H9 (cell line): ENCODE measurements around the gene ACTN3. TPM values are rescaled to one million over a fixed set of nuclear protein-coding genes. Genes with fewer than 3 reads are reported as not detected.

Experiments used
- DNase-seq: peaks from one replicate; pipeline ENCODE4 v3.0.0-alpha.2; 2017
- H2AFZ ChIP-seq: one replicate; pipeline ENCODE4 v1.6.1; 2013; ENCODE audit warnings: mild to moderate bottlenecking, low read length, control low read depth, moderate library complexity
- H2AK5ac ChIP-seq: 2 replicates; pipeline ENCODE4 v1.6.1; 2013; ENCODE audit warnings: low read length, control low read depth, mixed read lengths; ENCODE audit not compliant: insufficient read length
- H2BK120ac ChIP-seq: one replicate; pipeline ENCODE4 v1.6.1; 2013; ENCODE audit warnings: low read depth, mild to moderate bottlenecking, low read length, control low read depth, inconsistent platforms; ENCODE audit not compliant: poor library complexity, severe bottlenecking
- H2BK12ac ChIP-seq: 2 replicates; pipeline ENCODE4 v1.6.1; 2013; ENCODE audit warnings: low read length, control low read depth, mixed read lengths, low read depth; ENCODE audit not compliant: insufficient read length
- H2BK15ac ChIP-seq: 2 replicates; pipeline ENCODE4 v1.6.1; 2013; ENCODE audit warnings: low read depth, low read length, control low read depth
- H2BK20ac ChIP-seq: one replicate; pipeline ENCODE4 v1.6.1; 2013; ENCODE audit warnings: low read depth, mild to moderate bottlenecking, low read length, control low read depth, inconsistent platforms; ENCODE audit not compliant: poor library complexity, severe bottlenecking
- H2BK5ac ChIP-seq: 2 replicates; pipeline ENCODE4 v1.6.1; 2013; ENCODE audit warnings: low read length, control low read depth, mixed read lengths; ENCODE audit not compliant: insufficient read length
- H3K14ac ChIP-seq: 2 replicates; pipeline ENCODE4 v1.6.1; 2013; ENCODE audit warnings: low read length, control low read depth; ENCODE audit not compliant: insufficient read depth
- H3K18ac ChIP-seq: 2 replicates; pipeline ENCODE4 v1.6.1; 2013; ENCODE audit warnings: low read depth, mild to moderate bottlenecking, mixed read lengths, low read length, control low read depth; ENCODE audit not compliant: insufficient read length
- H3K23ac ChIP-seq: 2 replicates; pipeline ENCODE4 v1.6.1; 2013; ENCODE audit warnings: low read length, control low read depth, mixed read lengths, low read depth; ENCODE audit not compliant: insufficient read length
- H3K23me2 ChIP-seq: 2 replicates; pipeline ENCODE4 v1.6.1; 2013; ENCODE audit warnings: low read depth, mild to moderate bottlenecking, mixed read lengths, low read length, control low read depth; ENCODE audit not compliant: insufficient read length, poor library complexity, severe bottlenecking
- H3K27ac ChIP-seq: 2 replicates; pipeline ENCODE4 v1.5.1; 2013; ENCODE audit warnings: low read length, control low read depth, mixed read lengths, low read depth; ENCODE audit not compliant: insufficient read length
- H3K27me3 ChIP-seq: 2 replicates; pipeline ENCODE4 v1.6.1; 2013; ENCODE audit warnings: low read length, control low read depth, inconsistent platforms; ENCODE audit not compliant: insufficient read depth
- H3K4ac ChIP-seq: 2 replicates; pipeline ENCODE4 v1.6.1; 2013; ENCODE audit warnings: low read depth, mild to moderate bottlenecking, control low read depth, inconsistent platforms, low read length, moderate library complexity
- H3K4me1 ChIP-seq: 2 replicates; pipeline ENCODE4 v1.6.1; 2013; ENCODE audit warnings: low read length, control low read depth, inconsistent platforms; ENCODE audit not compliant: insufficient read depth
- H3K4me2 ChIP-seq: 2 replicates; pipeline ENCODE4 v1.6.1; 2013; ENCODE audit warnings: low read length, control low read depth, mixed read lengths; ENCODE audit not compliant: insufficient read length, insufficient read depth
- H3K56ac ChIP-seq: 2 replicates; pipeline ENCODE4 v1.6.1; 2013; ENCODE audit warnings: low read depth, mild to moderate bottlenecking, mixed read lengths, low read length, control low read depth; ENCODE audit not compliant: insufficient read length
- H3K79me1 ChIP-seq: 2 replicates; pipeline ENCODE4 v1.6.1; 2013; ENCODE audit warnings: low read depth, mild to moderate bottlenecking, moderate library complexity, low read length, control low read depth, inconsistent platforms; ENCODE audit not compliant: insufficient read depth, poor library complexity, severe bottlenecking
- H3K79me2 ChIP-seq: 2 replicates; pipeline ENCODE4 v1.6.1; 2013; ENCODE audit warnings: low read length, control low read depth, inconsistent platforms; ENCODE audit not compliant: insufficient read depth
- H3K9ac ChIP-seq: 2 replicates; pipeline ENCODE4 v1.6.1; 2013; ENCODE audit warnings: low read length, control low read depth, mixed read lengths; ENCODE audit not compliant: insufficient read length; ENCODE audit errors: extremely low read depth
- H3K9me3 ChIP-seq: one replicate; pipeline ENCODE4 v1.6.1; 2013; ENCODE audit warnings: low read depth, low read length, inconsistent platforms; ENCODE audit not compliant: control insufficient read depth
- H3T11ph ChIP-seq: one replicate; pipeline ENCODE4 v1.6.1; 2013; ENCODE audit warnings: mild to moderate bottlenecking, low read length, control low read depth, inconsistent platforms
- H4K20me1 ChIP-seq: one replicate; pipeline ENCODE4 v1.6.1; 2013; ENCODE audit not compliant: control insufficient read depth, insufficient read length, insufficient read depth
- H4K5ac ChIP-seq: 2 replicates; pipeline ENCODE4 v1.6.1; 2013; ENCODE audit warnings: low read depth, mild to moderate bottlenecking, mixed read lengths, low read length, control low read depth; ENCODE audit not compliant: insufficient read length
- H4K8ac ChIP-seq: replicated peaks from 2 replicates; pipeline ENCODE4 v1.6.1; 2013; ENCODE audit warnings: low read length, control low read depth, mixed read lengths, low read depth; ENCODE audit not compliant: insufficient read length
- H4K91ac ChIP-seq: 2 replicates; pipeline ENCODE4 v1.6.1; 2013; ENCODE audit warnings: low read depth, mild to moderate bottlenecking, moderate library complexity, mixed read lengths, low read length, control low read depth; ENCODE audit not compliant: insufficient read length
- H3K27ac Mint-ChIP-seq, 3 experiments: 2 replicates in 2 of 3; 3 replicates in 1 of 3; pipeline ENCODE4 v1.8.0; 2020 to 2021; ENCODE audit warnings: mixed read lengths in 3 of 3, mild to moderate bottlenecking in 1 of 3, moderate library complexity in 1 of 3
- H3K27me3 Mint-ChIP-seq: 2 replicates; pipeline ENCODE4 v1.8.0; 2021; ENCODE audit warnings: low read depth, mild to moderate bottlenecking, moderate library complexity, mixed read lengths
- H3K36me3 Mint-ChIP-seq, 3 experiments: 2 replicates in 2 of 3; 3 replicates in 1 of 3; pipeline ENCODE4 v1.8.0; 2020 to 2021; ENCODE audit warnings: low read depth in 3 of 3, mixed read lengths in 3 of 3; ENCODE audit not compliant: insufficient read depth in 1 of 3
- H3K4me1 Mint-ChIP-seq, 2 experiments: 2 replicates each; pipeline ENCODE4 v1.8.0; 2020; ENCODE audit warnings: mixed read lengths in 2 of 2
- H3K4me3 Mint-ChIP-seq, 2 experiments: 2 replicates in 1 of 2; 3 replicates in 1 of 2; pipeline ENCODE4 v1.8.0; 2020 to 2021; ENCODE audit warnings: mild to moderate bottlenecking in 2 of 2, mixed read lengths in 2 of 2, moderate library complexity in 1 of 2
- H3K9me3 Mint-ChIP-seq, 2 experiments: 2 replicates in 1 of 2; 3 replicates in 1 of 2; pipeline ENCODE4 v1.8.0; 2020; ENCODE audit warnings: mild to moderate bottlenecking in 2 of 2, mixed read lengths in 2 of 2, moderate library complexity in 1 of 2
- CTCF ChIP-seq: fragments of 200-600 bp; sonication (generic); conservative IDR thresholded peaks from 3 replicates; pipeline ENCODE4 v1.8.0; 2021; ENCODE audit warnings: antibody characterized with exemption, mild to moderate bottlenecking
- WGBS: extraction: QIAGEN DNeasy Blood & Tissue Kit; methylation state at CpG from one replicate; pipeline ENCODE4 v1.1.7; 2013; ENCODE audit warnings: missing lambda C conversion rate, low lambda C conversion rate, mixed read lengths; ENCODE audit not compliant: insufficient read length; ENCODE audit errors: extremely low coverage; 5-methylcytosine and 5-hydroxymethylcytosine counted together
- total RNA-seq: library from RNA; stranded (reverse); gene quantifications from 2 replicates; pipeline ENCODE4 v1.2.1, GENCODE V29; 2021

ACTN3 gene
- total RNA-seq, 1 experiment from 2014 or later, result 45.7 TPM

DNA sequence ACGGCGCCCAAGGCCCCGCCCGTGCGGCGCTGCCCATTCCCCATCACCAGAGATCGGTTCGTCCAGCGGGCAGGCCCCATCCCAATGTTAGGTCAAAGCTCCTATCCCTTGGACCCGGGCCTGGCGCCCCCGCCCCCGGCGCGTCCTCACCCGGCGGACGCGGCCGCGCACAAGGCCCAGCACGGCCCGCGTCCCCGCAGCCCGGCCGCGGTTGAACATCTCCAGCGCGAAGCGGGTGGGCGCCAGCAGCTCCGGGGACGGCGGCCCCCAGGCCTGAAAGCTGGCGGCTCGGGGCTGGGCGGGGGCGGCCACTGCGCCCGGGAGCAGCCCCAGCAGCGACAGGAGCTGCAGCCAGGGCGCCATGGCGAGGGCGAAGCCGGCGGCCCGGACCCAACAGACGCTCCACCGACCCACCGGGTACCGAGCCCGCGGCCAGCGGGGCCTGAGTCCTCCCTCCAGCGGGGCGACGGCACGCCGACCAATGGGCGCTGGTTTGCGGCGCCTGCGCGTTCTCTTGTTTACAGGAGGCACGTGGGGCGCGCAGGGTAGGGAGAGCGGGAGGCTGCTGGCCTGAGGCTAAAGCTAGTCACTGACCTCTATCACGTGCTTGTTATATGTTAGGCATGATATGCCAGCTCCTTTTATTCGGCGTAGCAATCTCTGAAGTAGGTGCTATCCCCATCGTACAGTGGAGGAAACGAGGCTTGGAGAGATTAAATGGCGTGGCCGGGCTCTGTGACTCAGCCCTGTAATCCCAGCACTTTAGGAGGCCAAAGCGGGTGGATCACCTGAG lies 21.6 kb downstream of the ACTN3 start, which contains the start of gene CTSF:
Gene CTSF (minus strand): TSS at position 483 of the 793 bp plus-strand sequence. CDS start 120 bp downstream, at position 363.
- no peak within 1 kb of the TSS for H3T11ph ChIP-seq
- Mint-ChIP-seq H3K4me3 (no peak within 1 kb of the TSS), H3K9me3 (peaks cover 8 to 13% of the 10 kb centered on the region in 2 experiments), H3K27me3 (peaks cover 2% of the 10 kb centered on the region), H3K36me3 (peaks cover 2 to 18% (median 6%) of the 10 kb centered on the region in 3 experiments; a peak in 6 of 7 replicates), H3K4me1 (peaks cover 25 to 33% of the 10 kb centered on the region in 2 experiments), H3K27ac (peak within 1 kb of the TSS; percentile 96 to 100 (median 98); a peak in 6 of 7 replicates)
- no peak within 1 kb of the TSS for H4K8ac ChIP-seq
- no peak within 1 kb of the TSS for H3K4ac ChIP-seq
- H2AK5ac ChIP-seq, result no peak within 1 kb of the TSS
- no peaks in the 10 kb centered on the region for H3K23me2 ChIP-seq
- H3K27me3 ChIP-seq, result no peaks in the 10 kb centered on the region
- no peak within 1 kb of the TSS for H4K5ac ChIP-seq
- no peak within 1 kb of the TSS for H2BK120ac ChIP-seq
- H2BK20ac ChIP-seq, result no peak within 1 kb of the TSS
- no peak within 1 kb of the TSS for H4K91ac ChIP-seq
- no peak within 1 kb of the TSS for H2BK12ac ChIP-seq
- WGBS, result no CpG with 5 or more reads among the region's 77 CpGs
- H3K9me3 ChIP-seq, result no peaks in the 10 kb centered on the region
- no peak within 1 kb of the TSS for H2AFZ ChIP-seq
- H3K4me2 ChIP-seq, result no peak within 1 kb of the TSS
- peaks cover 11% of the 10 kb centered on the region for H3K4me1 ChIP-seq
- H3K27ac ChIP-seq, result no peak within 1 kb of the TSS
- no peaks in the 10 kb centered on the region for H3K79me2 ChIP-seq
- peak within 1 kb of the TSS; percentile 58; the same call in 1 of the 2 replicates for H3K14ac ChIP-seq
- H2BK5ac ChIP-seq, result no peak within 1 kb of the TSS
- peak within 1 kb of the TSS; percentile 34 for H3K18ac ChIP-seq
- no peak for TF ChIP-seq CTCF
- no peak within 1 kb of the TSS for H2BK15ac ChIP-seq
- H3K9ac ChIP-seq, result no peak within 1 kb of the TSS
- no peak within 1 kb of the TSS for H3K56ac ChIP-seq
- no peaks in the 10 kb centered on the region for H3K79me1 ChIP-seq
- peak; percentile 67 for DNase-seq
- H3K23ac ChIP-seq, result no peak within 1 kb of the TSS
- H4K20me1 ChIP-seq, result no peaks in the 10 kb centered on the region
